HepG2 (cell line): ENCODE data around the gene TMEM250. TPM values are rescaled to one million over a fixed set of nuclear protein-coding genes. Genes with fewer than 3 reads are reported as not detected.

Source experiments
- ATAC-seq: fragments of 200-7000 bp; cut with Tn5 transposase; 3 replicates; pipeline ENCODE4 v1.9.1; 2020; ENCODE audit warnings: mild to moderate bottlenecking, moderate library complexity
- BruUV-seq: library from RNA; stranded (reverse); fragments of 400-500 nt; replicated peaks from 2 replicates; lab custom pipeline; 2021; lab: Mats Ljungman, UMichigan
- CTCF ChIA-PET: fragments of 300-600 bp; formaldehyde crosslinking; extraction: SDS; loops from one replicate; lab custom pipeline; 2021; ENCODE audit warnings: low total read pairs, inconsistent platforms, low intra/inter-chr PET ratio; lab: Yijun Ruan, JAX
- POLR2A ChIA-PET: fragments of 350-600 bp; sonication (Branson Sonifier 250); formaldehyde crosslinking; loops from one replicate; lab custom pipeline; 2020; ENCODE audit warnings: antibody characterized with exemption, inconsistent platforms; lab: Yijun Ruan, JAX
- DNase-seq: peaks from one replicate; pipeline ENCODE4 v3.0.0-alpha.2; 2015; ENCODE audit warnings: low spot score
- FAIRE-seq: peaks from 3 replicates; lab custom pipeline; 2011; peaks lifted over from hg19 to GRCh38; lab: Jason Lieb, UNC
- H2AFZ ChIP-seq: one replicate; pipeline ENCODE4 v1.6.1; 2011; ENCODE audit warnings: low read length, inconsistent platforms
- H3K27ac ChIP-seq: fragments of 300-600 bp; 3 replicates; pipeline ENCODE4 v1.8.0; 2011; ENCODE audit warnings: mixed run types, mild to moderate bottlenecking, mixed read lengths, low read length, inconsistent platforms; ENCODE audit not compliant: insufficient read depth; ENCODE audit errors: extremely low read length
- H3K27me3 ChIP-seq, 2 experiments: fragments of 200-600 bp in 1 of 2; 2 replicates in 1 of 2; 3 replicates in 1 of 2; pipeline versions ENCODE4 v1.6.0 to v1.8.0; 2011; ENCODE audit warnings: low read length in 2 of 2, mild to moderate bottlenecking in 2 of 2, moderate library complexity in 2 of 2, inconsistent platforms in 1 of 2; ENCODE audit not compliant: insufficient read depth in 2 of 2, control insufficient read depth in 1 of 2
- H3K36me3 ChIP-seq, 2 experiments: fragments of 200-600 bp in 1 of 2; replicated peaks in 1 of 2; 2 replicates in 1 of 2; 3 replicates in 1 of 2; pipeline versions ENCODE4 v1.5.1 to v1.8.0; 2011; ENCODE audit warnings: low read length in 2 of 2, inconsistent platforms in 1 of 2; ENCODE audit not compliant: insufficient read depth in 2 of 2, control insufficient read depth in 1 of 2
- H3K4me1 ChIP-seq: 2 replicates; pipeline ENCODE4 v1.5.1; 2012; ENCODE audit warnings: low read length, inconsistent platforms; ENCODE audit not compliant: insufficient read depth
- H3K4me2 ChIP-seq: 2 replicates; pipeline ENCODE4 v1.6.0; 2011; ENCODE audit warnings: low read depth, low read length, inconsistent platforms
- H3K4me3 ChIP-seq, 3 experiments: fragments of 200-600 bp in 1 of 3; sonication (generic), shearing (Covaris generic) in 1 of 3; replicated peaks in 1 of 3; 2 replicates each; pipeline ENCODE4 v1.5.1; 2011 to 2016; ENCODE audit warnings: low read length in 3 of 3, inconsistent platforms in 2 of 3, low read depth in 2 of 3, mild to moderate bottlenecking in 2 of 3, control low read depth in 1 of 3, mixed read lengths in 1 of 3; ENCODE audit not compliant: insufficient read depth in 1 of 3
- H3K79me2 ChIP-seq: one replicate; pipeline ENCODE4 v1.6.1; 2011; ENCODE audit warnings: low read length, inconsistent platforms; ENCODE audit not compliant: insufficient read depth
- H3K9ac ChIP-seq: 2 replicates; pipeline ENCODE4 v1.6.0; 2011; ENCODE audit warnings: mild to moderate bottlenecking, low read depth, low read length, inconsistent platforms; ENCODE audit not compliant: insufficient read depth
- H3K9me3 ChIP-seq: 2 replicates; pipeline ENCODE4 v1.5.1; 2012; ENCODE audit warnings: mild to moderate bottlenecking, low read length
- H4K20me1 ChIP-seq: 2 replicates; pipeline ENCODE4 v1.6.0; 2011; ENCODE audit warnings: inconsistent platforms, mild to moderate bottlenecking, low read length, moderate library complexity; ENCODE audit not compliant: insufficient read depth
- ASH2L ChIP-seq: fragments of 300-600, 200-600 bp; sonication (generic); IDR thresholded peaks from 2 replicates; pipeline ENCODE4 v1.7.0; 2017; ENCODE audit warnings: low read depth, mild to moderate bottlenecking, moderate library complexity, mixed read lengths, low read length; ENCODE audit not compliant: insufficient read length
- ATF2 ChIP-seq: sonication (generic); formaldehyde crosslinking; IDR thresholded peaks from 2 replicates; pipeline ENCODE4 v1.4.0; 2020; ENCODE audit warnings: missing genetic modification reagents
- HOXD1 ChIP-seq: sonication (generic); formaldehyde crosslinking; IDR thresholded peaks from 2 replicates; pipeline ENCODE4 v1.5.0; 2020; ENCODE audit warnings: missing genetic modification reagents
- KAT7 ChIP-seq: IDR thresholded peaks from 2 replicates; pipeline ENCODE4 v1.6.1; 2018; ENCODE audit warnings: borderline replicate concordance, missing compliant biosample characterization
- KLF11 ChIP-seq: IDR thresholded peaks from 2 replicates; pipeline ENCODE4 v1.6.1; 2016; ENCODE audit warnings: missing compliant biosample characterization
- MBD4 ChIP-seq: IDR thresholded peaks from 2 replicates; pipeline ENCODE4 v1.6.1; 2012; ENCODE audit warnings: low read length, inconsistent platforms, borderline replicate concordance
- MEIS2 ChIP-seq: sonication (generic); formaldehyde crosslinking; IDR thresholded peaks from 2 replicates; pipeline ENCODE4 v1.9.0; 2021; ENCODE audit warnings: mild to moderate bottlenecking, missing genetic modification reagents
- NFE2L1 ChIP-seq: sonication (generic); formaldehyde crosslinking; IDR thresholded peaks from 2 replicates; pipeline ENCODE4 v1.4.0; 2020; ENCODE audit warnings: missing genetic modification reagents, mild to moderate bottlenecking, borderline replicate concordance
- PBX2 ChIP-seq: IDR thresholded peaks from 2 replicates; pipeline ENCODE4 v1.6.1; 2016; ENCODE audit warnings: control low read depth
- POLR2AphosphoS2 ChIP-seq: IDR thresholded peaks from 2 replicates; pipeline ENCODE4 v1.6.1; 2011; ENCODE audit warnings: low read depth, low read length, improper control_type of control experiment
- RFX5 ChIP-seq: IDR thresholded peaks from 2 replicates; pipeline ENCODE4 v1.6.1; 2011; ENCODE audit warnings: low read depth, low read length, improper control_type of control experiment
- TCF7L2 ChIP-seq: IDR thresholded peaks from 2 replicates; pipeline ENCODE4 v1.6.1; 2011; ENCODE audit warnings: mild to moderate bottlenecking, low read depth, low read length, moderate library complexity
- ZNF33A ChIP-seq: sonication (generic); formaldehyde crosslinking; IDR thresholded peaks from 2 replicates; pipeline ENCODE4 v1.5.1; 2020; ENCODE audit warnings: missing genetic modification reagents, mild to moderate bottlenecking, moderate library complexity, borderline replicate concordance
- ZNF530 ChIP-seq: sonication (generic); formaldehyde crosslinking; IDR thresholded peaks from 2 replicates; pipeline ENCODE4 v1.5.0; 2020; ENCODE audit warnings: low read depth, mild to moderate bottlenecking, missing genetic modification reagents
- WGBS: methylation state at CpG from one replicate; pipeline ENCODE4 v1.1.6; 2017; ENCODE audit warnings: low lambda C conversion rate; 5-methylcytosine and 5-hydroxymethylcytosine counted together
- in situ Hi-C: cut with HindIII; loops from 2 replicates; pipeline ENCODE4 v1.10.0; 2017; ENCODE audit warnings: low pct_unique_long_range_greater_than_20kb; ENCODE audit not compliant: extremely low pct_ligation_motif_present
- intact Hi-C: fragments of 100-400 bp; cut with micrococcal nuclease; formaldehyde crosslinking; loops from one replicate; pipeline ENCODE4 v1.10.0; 2022; ENCODE audit not compliant: unreplicated experiment
- polyA plus RNA-seq, 8 experiments: library from polyadenylated mRNA; depleted of rRNA in 3 of 8; stranded (reverse) in 7 of 8; unstranded in 1 of 8; fragments of >200 nt; fragmentation: Illumina TruSeq in 4 of 8; extraction: Trizol in 4 of 8; gene quantifications; 2 replicates each; pipeline versions ENCODE4 v1.2.1 to v1.2.3, GENCODE V29; 2011 to 2016; ENCODE audit warnings: low read depth in 4 of 8, missing spikeins in 1 of 8, mixed read lengths in 1 of 8; ENCODE audit not compliant: insufficient read depth in 1 of 8
- total RNA-seq, 5 experiments: library from RNA; depleted of rRNA; stranded (reverse); fragments of >200 nt; fragmentation: Illumina TruSeq; extraction: Trizol; gene quantifications; 2 replicates each; pipeline ENCODE4 v1.2.3, GENCODE V29; 2016; ENCODE audit warnings: low read depth in 1 of 5

The TMEM250 gene
- total and polyA plus RNA-seq, 2 of the 13 experiments (the other 11 are each of a cell fraction or from before 2014, with no cell fraction given), result 5.5 to 13.9 TPM

GRCh38 chr9:136140966-136141365 is 22.3 kb upstream of the TMEM250 start:
- Histone ChIP-seq H3K79me2 (no peaks in the 10 kb centered on the region), H3K9ac (no peak overlapping the region), H4K20me1 (no peaks in the 10 kb centered on the region), H3K4me3 (no peak overlapping the region), H3K4me1 (peaks cover 7% of the 10 kb centered on the region; the same call in 1 of the 2 replicates), H3K36me3 (no peaks in the 10 kb centered on the region), H3K9me3 (no peaks in the 10 kb centered on the region), H2AFZ (no peak overlapping the region), H3K27me3 (peaks cover 5 to 44% of the 10 kb centered on the region in 2 experiments), H3K4me2 (no peak overlapping the region), H3K27ac (no peak overlapping the region)
- in situ Hi-C loops (no loop called here), intact Hi-C loops (no loop called here)
- 35% methylated on average over 12 of the region's 14 CpGs for WGBS
- DNase-seq (no peak), ATAC-seq (no peak), FAIRE-seq (no peak)
- CTCF ChIA-PET, result no interaction called here
- no peak for TF ChIP-seq ATF2 (CRISPR knock-in tag)
- TF ChIP-seq ASH2L, result no peak
- no peak for TF ChIP-seq ZNF530 (CRISPR knock-in tag)
- no peak for TF ChIP-seq PBX2 (CRISPR knock-in tag)
- no peak for TF ChIP-seq HOXD1 (CRISPR knock-in tag)
- TF ChIP-seq ZNF33A (CRISPR knock-in tag), result no peak
- no peak for TF ChIP-seq NFE2L1
- no peak for TF ChIP-seq MEIS2
- no peak for TF ChIP-seq POLR2AphosphoS2
- no peak for TF ChIP-seq RFX5
- TF ChIP-seq TCF7L2, result no peak
- no peak for TF ChIP-seq MBD4
- no peak for TF ChIP-seq KLF11 (CRISPR knock-in tag)
- TF ChIP-seq KAT7, result no peak
- POLR2A ChIA-PET, result interaction anchor here (1.4 kb wide), 1 partner anchor 29 kb away, joined by 3 read pairs; no protein-coding TSS in a partner anchor
- BruUV-seq, result no TSS peak
